Erythroblast (primary cell): Measurements from ENCODE around the gene NBPF9.
"Not testable (repeated sequence)": the region's sequence is repeated elsewhere in the genome, so short reads cannot be mapped to it uniquely, and the experiment has no call there.

ENCODE experiments used
- GATA1 ChIP-seq: IDR thresholded peaks from 2 replicates; pipeline ENCODE4 v1.6.1; 2011; ENCODE audit warnings: low read depth, mild to moderate bottlenecking, control low read depth, low read length, moderate library complexity
- POLR2A ChIP-seq: IDR thresholded peaks from 2 replicates; pipeline ENCODE4 v1.6.1; 2011; ENCODE audit warnings: mild to moderate bottlenecking, low read length

- not testable (repeated sequence) for TF ChIP-seq POLR2A, GATA1
These were observed 84.8 kb downstream of the NBPF9 start for GRCh38 chr1:149018577-149018976.
